ENCODE data around the gene HOXD4.

The HOXD4 gene

GRCh38 chr2:176156807-176157498, 5.6 kb downstream of the HOXD4 start, which contains the start of gene HOXD3:
Gene HOXD3 (plus strand): TSS chr2:176157307. CDS start chr2:176169115, 11,808 bp downstream.
- no peak for DNase-seq (ENCODE audit: low spot score)

DNA sequence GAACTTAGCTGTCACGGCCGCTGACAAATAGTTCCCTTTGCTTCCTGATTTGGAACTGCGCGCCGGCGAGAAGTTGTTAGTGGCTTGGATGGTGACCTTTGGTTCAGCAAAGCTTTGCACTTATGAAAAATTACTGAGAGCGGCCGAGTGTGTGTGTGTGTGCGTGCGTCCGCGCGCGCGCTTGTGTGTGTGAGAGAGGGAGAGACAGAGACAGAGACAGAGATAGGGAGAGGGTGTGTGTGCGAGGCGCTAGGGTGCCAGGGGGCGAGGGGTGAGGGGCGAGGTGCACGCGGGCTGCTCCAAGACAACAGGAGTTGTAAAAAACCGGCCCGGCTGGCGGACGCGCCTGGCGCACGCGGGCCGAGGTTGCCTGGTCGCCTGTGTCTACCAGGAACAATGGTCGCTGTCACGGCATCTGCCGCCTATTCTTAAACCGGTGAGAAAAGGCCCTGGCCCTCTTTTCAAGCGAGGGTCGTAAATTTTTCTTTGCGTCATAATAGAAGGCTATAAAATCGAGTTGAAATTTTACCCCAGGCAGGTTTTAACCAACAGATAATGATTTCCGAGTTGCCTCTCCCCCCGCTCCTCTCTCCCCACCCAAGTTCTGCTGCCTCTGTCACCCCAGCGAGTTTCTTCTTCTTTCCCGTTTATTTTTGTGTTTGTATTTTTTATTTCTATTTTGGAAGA, 6.3 kb downstream of the HOXD4 start:
- DNase-seq (ENCODE audit: low spot score), result no peak

GRCh38 chr2:176158186-176158591, 6.8 kb downstream of the HOXD4 start:
- no peak for DNase-seq (ENCODE audit: low spot score)

GRCh38 chr2:176158855-176159662, 7.7 kb downstream of the HOXD4 start:
- no peak for DNase-seq (ENCODE audit: low spot score)

GRCh38 chr2:176159663-176160250, 8.4 kb downstream of the HOXD4 start:
- DNase-seq (ENCODE audit: low spot score), result no peak

- DNase-seq (ENCODE audit: low spot score), result no peak
Measured at GRCh38 chr2:176160251-176160985, 9.1 kb downstream of the HOXD4 start.

DNA sequence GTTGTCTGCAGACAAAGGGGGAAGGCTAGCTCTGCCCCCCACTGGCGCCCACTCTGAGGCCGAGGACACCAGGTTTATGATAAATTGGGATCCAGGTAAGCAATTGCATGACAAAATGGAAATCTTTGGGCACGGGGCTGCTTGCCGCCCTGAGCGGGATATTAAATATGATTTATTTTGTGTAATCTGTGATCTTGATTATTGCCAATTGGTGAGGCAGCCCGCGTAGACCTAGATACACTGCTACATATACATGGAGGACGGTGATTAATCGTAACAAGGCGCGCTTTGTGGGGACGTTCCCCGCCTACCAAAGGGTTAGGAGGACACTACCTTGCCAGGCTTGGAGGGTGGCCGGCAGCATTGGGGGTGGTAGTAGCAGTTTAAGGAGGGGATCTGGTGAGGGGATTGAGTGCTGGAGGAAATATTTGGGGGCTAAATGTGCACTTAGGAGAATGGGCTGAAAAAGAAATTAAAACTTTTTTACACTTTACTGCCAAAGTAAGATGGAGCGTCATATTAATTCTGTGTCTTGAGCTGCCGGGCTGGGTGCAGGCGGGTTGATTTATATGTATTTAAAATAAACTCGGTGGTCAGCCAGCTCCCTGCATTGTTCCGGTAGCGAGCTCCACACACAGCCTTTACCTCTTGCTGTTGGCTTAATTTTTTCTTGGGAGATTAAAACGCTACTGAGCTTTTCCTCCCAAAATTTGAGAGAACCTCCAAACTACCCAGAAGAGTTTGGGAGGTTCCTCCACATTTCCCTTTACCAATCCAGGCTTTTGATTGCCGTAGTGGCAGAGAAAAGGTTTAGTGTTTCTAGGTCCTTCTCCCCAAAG, 9.9 kb downstream of the HOXD4 start:
- DNase-seq (ENCODE audit: low spot score), result no peak

DNA sequence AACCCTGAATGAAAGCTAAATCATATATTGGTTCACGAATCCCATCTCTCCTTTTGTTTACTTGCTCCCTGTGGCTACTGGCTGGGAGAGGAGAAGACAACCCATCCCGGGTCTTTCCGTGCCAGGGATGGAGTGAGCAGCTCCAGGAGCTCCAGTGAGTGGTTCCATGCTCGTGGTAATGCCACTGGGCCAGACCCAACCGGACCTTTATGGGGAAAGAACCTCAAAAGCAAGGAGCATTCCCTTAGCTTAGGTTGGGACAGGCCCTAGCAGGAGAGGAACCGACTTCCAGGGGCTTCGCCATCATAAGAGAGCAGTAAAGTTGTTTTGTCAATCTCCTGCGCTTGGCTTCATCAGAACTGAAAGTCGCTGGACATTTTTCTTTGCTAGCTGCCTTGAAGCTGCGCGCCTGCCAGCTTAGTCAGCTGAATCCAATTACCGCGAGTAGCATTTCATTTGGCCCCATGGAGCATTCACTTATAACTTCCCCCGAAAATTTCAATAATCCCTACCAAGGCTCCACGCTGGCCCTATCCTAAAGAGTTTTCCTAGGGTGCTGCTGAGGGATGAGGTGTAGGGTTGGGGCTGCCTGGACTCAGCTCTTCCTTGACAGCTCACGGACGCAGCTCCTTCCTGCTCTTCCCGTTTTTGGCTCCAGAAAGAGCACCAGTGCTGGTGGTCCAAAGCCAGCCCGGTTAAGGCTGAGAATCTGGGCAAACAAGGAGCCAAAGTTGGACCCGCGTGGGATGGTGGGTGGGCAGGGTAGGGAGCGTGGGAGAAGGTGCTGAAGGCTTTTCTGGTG, 10.7 kb downstream of the HOXD4 start:
- DNase-seq (ENCODE audit: low spot score), result no peak

- no peak for DNase-seq (ENCODE audit: low spot score)
Measured at GRCh38 chr2:176162911-176163671, 11.7 kb downstream of the HOXD4 start.

DNA sequence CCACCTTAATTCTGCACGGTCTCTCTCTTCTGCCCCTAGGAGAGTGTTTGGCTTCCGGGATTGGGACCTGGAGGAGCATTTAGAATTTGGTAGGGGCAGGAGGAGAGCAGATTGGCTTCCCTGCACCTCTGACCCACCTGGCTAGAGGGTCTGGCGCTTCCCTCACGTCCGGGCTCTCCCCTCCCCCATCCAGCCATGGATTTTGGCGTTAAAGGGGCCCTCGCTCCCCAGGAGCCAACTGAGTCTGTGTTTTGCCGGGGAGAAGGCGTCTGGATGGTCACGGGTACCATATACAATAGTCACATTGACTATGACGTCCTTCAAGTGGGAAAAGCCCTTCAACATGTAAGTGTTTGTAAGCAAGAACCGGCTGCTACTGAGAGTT, 12.3 kb downstream of the HOXD4 start:
- DNase-seq (ENCODE audit: low spot score), result no peak

- no peak for DNase-seq (ENCODE audit: low spot score)
Measured at GRCh38 chr2:176164201-176164600, 12.9 kb downstream of the HOXD4 start.

GRCh38 chr2:176164611-176165369, 13.4 kb downstream of the HOXD4 start:
- DNase-seq (ENCODE audit: low spot score), result no peak

- no peak for DNase-seq (ENCODE audit: low spot score)
Measured at GRCh38 chr2:176165370-176166050, 14.2 kb downstream of the HOXD4 start.

- DNase-seq (ENCODE audit: low spot score), result no peak
Measured at GRCh38 chr2:176166272-176166671, 14.9 kb downstream of the HOXD4 start.

- DNase-seq (ENCODE audit: low spot score), result no peak
Measured at GRCh38 chr2:176167398-176167797, 16.0 kb downstream of the HOXD4 start.

DNA sequence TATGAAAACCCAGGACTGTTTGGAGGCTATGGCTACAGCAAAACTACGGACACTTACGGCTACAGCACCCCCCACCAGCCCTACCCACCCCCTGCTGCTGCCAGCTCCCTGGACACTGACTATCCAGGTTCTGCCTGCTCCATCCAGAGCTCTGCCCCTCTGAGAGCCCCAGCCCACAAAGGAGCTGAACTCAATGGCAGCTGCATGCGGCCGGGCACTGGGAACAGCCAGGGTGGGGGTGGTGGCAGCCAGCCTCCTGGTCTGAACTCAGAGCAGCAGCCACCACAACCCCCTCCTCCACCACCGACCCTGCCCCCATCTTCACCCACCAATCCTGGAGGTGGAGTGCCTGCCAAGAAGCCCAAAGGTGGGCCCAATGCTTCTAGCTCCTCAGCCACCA, 17.8 kb downstream of the HOXD4 start:
- DNase-seq (ENCODE audit: low spot score), result no peak

DNA sequence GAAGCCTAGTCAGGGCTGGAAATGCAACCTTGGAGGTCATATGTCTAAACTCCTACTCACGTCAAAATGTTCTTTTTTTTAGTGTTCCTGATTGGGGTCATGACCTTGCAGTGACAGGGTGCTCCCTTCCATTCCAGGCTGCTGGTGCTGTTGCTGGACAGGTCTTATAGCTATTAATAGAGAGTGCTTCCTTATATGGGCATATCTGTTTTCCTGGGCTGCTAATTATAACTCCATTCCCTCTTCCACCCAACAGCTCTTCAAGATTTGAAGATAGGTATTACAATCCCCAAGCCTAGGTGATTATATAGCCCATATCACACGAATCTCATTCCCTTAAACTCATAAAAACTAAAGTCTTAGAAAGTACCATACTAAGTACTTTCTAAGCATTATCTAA, 18.4 kb downstream of the HOXD4 start:
- no peak for DNase-seq (ENCODE audit: low spot score)

All from pons (tissue), 1 donor.